Dendritic cell treated with granulocyte-macrophage colony-stimulating factor and Interleukin-4, amounts not matched to agents 40 ng/mL and 50 ng/mL, for 4 days (primary cell): ENCODE results near the gene PEX14.
A peak's percentile ranks its signal among the peaks of the same experiment; 100 is the strongest.
"Not testable (repeated sequence)": the region's sequence is repeated elsewhere in the genome, so short reads cannot be mapped to it uniquely, and the experiment has no call there.

ENCODE experiments used
- H3K27ac Mint-ChIP-seq: one replicate; pipeline ENCODE4 v1.8.0; 2022; ENCODE audit warnings: mild to moderate bottlenecking, mixed read lengths
- H3K27me3 Mint-ChIP-seq: one replicate; pipeline ENCODE4 v1.8.0; 2022; ENCODE audit warnings: mild to moderate bottlenecking, mixed read lengths
- H3K36me3 Mint-ChIP-seq: one replicate; pipeline ENCODE4 v1.8.0; 2022; ENCODE audit warnings: low read depth, mixed read lengths
- H3K4me1 Mint-ChIP-seq: one replicate; pipeline ENCODE4 v1.8.0; 2022; ENCODE audit warnings: low read depth, mixed read lengths
- H3K4me3 Mint-ChIP-seq: one replicate; pipeline ENCODE4 v1.8.0; 2022; ENCODE audit warnings: mild to moderate bottlenecking, moderate library complexity, mixed read lengths
- H3K9me3 Mint-ChIP-seq: one replicate; pipeline ENCODE4 v1.8.0; 2022; ENCODE audit warnings: mixed read lengths
- intact Hi-C: fragments of 100-400 bp; cut with micrococcal nuclease; formaldehyde crosslinking; loops from one replicate; pipeline ENCODE4 v1.15.0; 2022

The PEX14 gene

GRCh38 chr1:10467078-10467477 is 7.7 kb upstream of the PEX14 start:
- Mint-ChIP-seq H3K27ac (no peak overlapping the region), H3K4me1 (peaks cover 11% of the 10 kb centered on the region), H3K27me3 (no peaks in the 10 kb centered on the region), H3K36me3 (peaks cover 74% of the 10 kb centered on the region), H3K9me3 (no peaks in the 10 kb centered on the region), H3K4me3 (no peak overlapping the region)
- intact Hi-C loops: no loop called here

GRCh38 chr1:10470043-10470442 is 4.7 kb upstream of the PEX14 start:
- H3K27me3 Mint-ChIP-seq: no peaks in the 10 kb centered on the region
- H3K4me3 Mint-ChIP-seq: no peak overlapping the region
- no peak overlapping the region for H3K27ac Mint-ChIP-seq
- H3K9me3 Mint-ChIP-seq: no peaks in the 10 kb centered on the region
- peaks cover 50% of the 10 kb centered on the region for H3K36me3 Mint-ChIP-seq
- H3K4me1 Mint-ChIP-seq: peaks cover 19% of the 10 kb centered on the region
- intact Hi-C loops: no loop called here

GRCh38 chr1:10471411-10472219 is 3.1 kb upstream of the PEX14 start:
- Mint-ChIP-seq H3K36me3 (peaks cover 39% of the 10 kb centered on the region), H3K27me3 (no peaks in the 10 kb centered on the region), H3K4me3 (peak overlapping the region; percentile 93), H3K4me1 (peaks cover 34% of the 10 kb centered on the region), H3K27ac (peak overlapping the region; percentile 89), H3K9me3 (no peaks in the 10 kb centered on the region)
- intact Hi-C loops: no loop called here

GRCh38 chr1:10472220-10473144 is 2.3 kb upstream of the PEX14 start, which contains the start of gene DFFA:
TSS of gene DFFA (minus strand) at chr1:10472529. CDS start at chr1:10472458, 71 bp downstream.
- Mint-ChIP-seq H3K4me3 (peak within 1 kb of the TSS; percentile 93), H3K4me1 (peaks cover 34% of the 10 kb centered on the region), H3K9me3 (no peaks in the 10 kb centered on the region), H3K36me3 (peaks cover 31% of the 10 kb centered on the region), H3K27me3 (no peaks in the 10 kb centered on the region), H3K27ac (peak within 1 kb of the TSS; percentile 89)
- intact Hi-C loops: no loop called here

GRCh38 chr1:10473145-10473765 is 1.5 kb upstream of the PEX14 start:
- Mint-ChIP-seq H3K4me3 (peak overlapping the region; percentile 6), H3K36me3 (peaks cover 24% of the 10 kb centered on the region), H3K9me3 (no peaks in the 10 kb centered on the region), H3K27me3 (no peaks in the 10 kb centered on the region), H3K4me1 (peaks cover 34% of the 10 kb centered on the region), H3K27ac (peak overlapping the region; percentile 89)
- intact Hi-C loops: no loop called here

GRCh38 chr1:10474309-10474612 is 489 bp upstream of the PEX14 start:
- Mint-ChIP-seq H3K4me3 (peak overlapping the region; percentile 80), H3K27ac (peak overlapping the region; percentile 88), H3K36me3 (peaks cover 18% of the 10 kb centered on the region), H3K4me1 (peaks cover 38% of the 10 kb centered on the region)
- H3K27me3 Mint-ChIP-seq, intact Hi-C loops, H3K9me3 Mint-ChIP-seq: not testable (repeated sequence)

- Mint-ChIP-seq H3K36me3 (peaks cover 18% of the 10 kb centered on the region), H3K4me3 (peak overlapping the region; percentile 93), H3K4me1 (peaks cover 43% of the 10 kb centered on the region), H3K27ac (peak overlapping the region; percentile 88), H3K27me3 (no peaks in the 10 kb centered on the region), H3K9me3 (no peaks in the 10 kb centered on the region)
- intact Hi-C loops: no loop called here
Observed at GRCh38 chr1:10475510-10475909, 760 bp downstream of the PEX14 start.

- Mint-ChIP-seq H3K27ac (no peak overlapping the region), H3K4me1 (peaks cover 53% of the 10 kb centered on the region), H3K9me3 (no peaks in the 10 kb centered on the region), H3K27me3 (no peaks in the 10 kb centered on the region), H3K4me3 (no peak overlapping the region), H3K36me3 (peaks cover 12% of the 10 kb centered on the region)
- intact Hi-C loops: no loop called here
Observed at GRCh38 chr1:10479296-10479695, 4.5 kb downstream of the PEX14 start.

GRCh38 chr1:10480614-10481013 is 5.9 kb downstream of the PEX14 start:
- no peak overlapping the region for H3K4me3 Mint-ChIP-seq
- no peaks in the 10 kb centered on the region for H3K9me3 Mint-ChIP-seq
- H3K27ac Mint-ChIP-seq: no peak overlapping the region
- H3K27me3 Mint-ChIP-seq: no peaks in the 10 kb centered on the region
- peaks cover 11% of the 10 kb centered on the region for H3K36me3 Mint-ChIP-seq
- intact Hi-C loops: no loop called here
- peaks cover 52% of the 10 kb centered on the region for H3K4me1 Mint-ChIP-seq

GRCh38 chr1:10484521-10484920 is 9.8 kb downstream of the PEX14 start:
- peaks cover 38% of the 10 kb centered on the region for H3K4me1 Mint-ChIP-seq
- peaks cover 13% of the 10 kb centered on the region for H3K36me3 Mint-ChIP-seq
- peak overlapping the region; percentile 4 for H3K4me3 Mint-ChIP-seq
- H3K27me3 Mint-ChIP-seq: no peaks in the 10 kb centered on the region
- intact Hi-C loops: no loop called here
- peak overlapping the region; percentile 65 for H3K27ac Mint-ChIP-seq
- no peaks in the 10 kb centered on the region for H3K9me3 Mint-ChIP-seq

- no peaks in the 10 kb centered on the region for H3K9me3 Mint-ChIP-seq
- peaks cover 30% of the 10 kb centered on the region for H3K36me3 Mint-ChIP-seq
- intact Hi-C loops: no loop called here
- H3K27me3 Mint-ChIP-seq: no peaks in the 10 kb centered on the region
- peaks cover 17% of the 10 kb centered on the region for H3K4me1 Mint-ChIP-seq
- no peak overlapping the region for H3K4me3 Mint-ChIP-seq
- H3K27ac Mint-ChIP-seq: no peak overlapping the region
Observed at GRCh38 chr1:10489291-10490055, 14.7 kb downstream of the PEX14 start.

- Mint-ChIP-seq H3K4me1 (peaks cover 19% of the 10 kb centered on the region), H3K27ac (no peak overlapping the region), H3K4me3 (no peak overlapping the region), H3K36me3 (peaks cover 25% of the 10 kb centered on the region), H3K27me3 (no peaks in the 10 kb centered on the region), H3K9me3 (no peaks in the 10 kb centered on the region)
- intact Hi-C loops: no loop called here
Observed at GRCh38 chr1:10490286-10490970, 15.7 kb downstream of the PEX14 start.

- intact Hi-C loops: loop anchor here (1.0 to 2.0 kb wide), 2 partner anchors 64 to 118 kb away; partner anchors contain the start of gene CENPS
- H3K4me1 Mint-ChIP-seq: peaks cover 27% of the 10 kb centered on the region
- no peak overlapping the region for H3K4me3 Mint-ChIP-seq
- H3K9me3 Mint-ChIP-seq: no peaks in the 10 kb centered on the region
- H3K27ac Mint-ChIP-seq: no peak overlapping the region
- H3K36me3 Mint-ChIP-seq: peaks cover 43% of the 10 kb centered on the region
- no peaks in the 10 kb centered on the region for H3K27me3 Mint-ChIP-seq
Observed at GRCh38 chr1:10494418-10494753, 19.6 kb downstream of the PEX14 start.
